NCI-H2107 treated with DMSO at 0.1 percent for 48 hours (cell line): ENCODE results near the gene MEIS1.
"Not testable (repeated sequence)": the region's sequence is repeated elsewhere in the genome, so short reads cannot be mapped to it uniquely, and the experiment has no call there.

ENCODE experiments used
- DNase-seq: peaks from one replicate; lab custom pipeline; 2025; ENCODE audit not compliant: unreplicated experiment; lab: John Stamatoyannopoulos, UW

Gene MEIS1

GRCh38 chr2:66464930-66465637, 30.2 kb downstream of the MEIS1 start:
- DNase-seq, result no peak

- no peak for DNase-seq
These were observed 31.5 kb downstream of the MEIS1 start for GRCh38 chr2:66466433-66466832.

GRCh38 chr2:66467718-66468117, 32.8 kb downstream of the MEIS1 start:
- DNase-seq, result no peak

GRCh38 chr2:66469214-66469902, 34.4 kb downstream of the MEIS1 start:
- no peak for DNase-seq

- no peak for DNase-seq
These were observed 35.3 kb downstream of the MEIS1 start for GRCh38 chr2:66470199-66470598.

- DNase-seq, result no peak
These were observed 37.4 kb downstream of the MEIS1 start for GRCh38 chr2:66472225-66472843.

- no peak for DNase-seq
These were observed 42.4 kb downstream of the MEIS1 start for GRCh38 chr2:66477135-66477842.

GRCh38 chr2:66478299-66478698, 43.4 kb downstream of the MEIS1 start:
- no peak for DNase-seq

GRCh38 chr2:66478731-66479316, 43.9 kb downstream of the MEIS1 start:
- DNase-seq, result no peak

GRCh38 chr2:66481100-66481549, 46.2 kb downstream of the MEIS1 start:
- no peak for DNase-seq

GRCh38 chr2:66485252-66485651, 50.3 kb downstream of the MEIS1 start:
- not testable (repeated sequence) for DNase-seq

GRCh38 chr2:66488946-66489345, 54.0 kb downstream of the MEIS1 start:
- no peak for DNase-seq

GRCh38 chr2:66489436-66489835, 54.5 kb downstream of the MEIS1 start:
- DNase-seq, result no peak

GRCh38 chr2:66490588-66491001, 55.7 kb downstream of the MEIS1 start:
- DNase-seq, result no peak

- no peak for DNase-seq
These were observed 59.8 kb downstream of the MEIS1 start for GRCh38 chr2:66494708-66495107.

- no peak for DNase-seq
These were observed 61.1 kb downstream of the MEIS1 start for GRCh38 chr2:66495788-66496640.

GRCh38 chr2:66496670-66497420, 61.9 kb downstream of the MEIS1 start:
- DNase-seq, result no peak

GRCh38 chr2:66497431-66498288, 62.7 kb downstream of the MEIS1 start:
- DNase-seq, result no peak
